Coronary artery (tissue), 2 donors: ENCODE measurements around the gene PLBD2.

Experiments
- DNase-seq: peaks from one replicate; pipeline ENCODE4 v3.0.0-alpha.2; 2017; ENCODE audit warnings: low spot score
- H3K27ac ChIP-seq, 2 donors: fragments of 200-600 bp; sonication (generic); one replicate each; pipeline ENCODE4 v1.5.1; 2016 to 2019
- H3K4me3 ChIP-seq: fragments of 200-600 bp; sonication (generic); 2 replicates; pipeline ENCODE4 v1.5.1; 2016; ENCODE audit warnings: mild to moderate bottlenecking, moderate library complexity
- CTCF ChIP-seq: fragments of 200-600 bp; sonication (generic); IDR thresholded peaks from one replicate; pipeline ENCODE4 v1.5.1; 2019; ENCODE audit warnings: antibody characterized with exemption

PLBD2 gene

GRCh38 chr12:113387631-113388030 is 29.2 kb downstream of the PLBD2 start:
- Histone ChIP-seq H3K4me3 (no peak overlapping the region), H3K27ac (no peak overlapping the region)
- TF ChIP-seq CTCF: no peak
- no peak for DNase-seq

- DNase-seq: no peak
- Histone ChIP-seq H3K4me3 (no peak overlapping the region), H3K27ac (no peak overlapping the region)
- TF ChIP-seq CTCF: no peak
Measured at GRCh38 chr12:113388351-113388750, 30.0 kb downstream of the PLBD2 start.

- Histone ChIP-seq H3K27ac (no peak overlapping the region), H3K4me3 (no peak overlapping the region)
- no peak for TF ChIP-seq CTCF
- no peak for DNase-seq
Measured at GRCh38 chr12:113390064-113391043, 32.0 kb downstream of the PLBD2 start.

- no peak for DNase-seq
- no peak overlapping the region for H3K27ac ChIP-seq
- TF ChIP-seq CTCF: no peak
- H3K4me3 ChIP-seq: no peak overlapping the region
Measured at GRCh38 chr12:113391145-113391544, 32.8 kb downstream of the PLBD2 start.

GRCh38 chr12:113391650-113392337 is 33.4 kb downstream of the PLBD2 start:
- DNase-seq: no peak
- TF ChIP-seq CTCF: no peak
- no peak overlapping the region for H3K4me3 ChIP-seq
- no peak overlapping the region for H3K27ac ChIP-seq

- no peak overlapping the region for H3K4me3 ChIP-seq
- no peak for DNase-seq
- no peak for TF ChIP-seq CTCF
- no peak overlapping the region for H3K27ac ChIP-seq
Measured at GRCh38 chr12:113392520-113392919, 34.1 kb downstream of the PLBD2 start.
